Measurements from ENCODE around the gene ALB.

The ALB gene

GRCh38 chr4:73401412-73401811 lies 2.7 kb upstream of the ALB start:
- no peak overlapping the region for H3K9ac ChIP-seq (ENCODE audit: low read length)
- no peak for TF ChIP-seq CTCF (IDR thresholded peaks at IDR 0.05; ENCODE audit: low read length)
- no peak for TF ChIP-seq EZH2 (IDR thresholded peaks at IDR 0.05; ENCODE audit: borderline replicate concordance, low read length)
- no peaks in the 10 kb centered on the region for H3F3A ChIP-seq (ENCODE audit: insufficient read depth, low read length)
- H3K79me2 ChIP-seq (ENCODE audit: insufficient read depth, low read length): no peaks in the 10 kb centered on the region
- no peaks in the 10 kb centered on the region for H3K4me1 ChIP-seq (ENCODE audit: insufficient read depth, low read length, severe bottlenecking)
- H4K20me1 ChIP-seq (ENCODE audit: insufficient read depth, low read length): no peaks in the 10 kb centered on the region
- no peaks in the 10 kb centered on the region for H3K9me3 ChIP-seq (ENCODE audit: low read length)
- H2AFZ ChIP-seq (ENCODE audit: low read length): no peak overlapping the region
- no peaks in the 10 kb centered on the region for H3K36me3 ChIP-seq (ENCODE audit: insufficient read depth, low read length)
- H3K9me2 ChIP-seq (ENCODE audit: low read depth, low read length): no peaks in the 10 kb centered on the region
- no peak overlapping the region for H3K4me2 ChIP-seq (ENCODE audit: low read length)
- H3K4me3 ChIP-seq (ENCODE audit: low read depth, low read length, poor library complexity, severe bottlenecking): no peak overlapping the region
- H3K27me3 ChIP-seq (ENCODE audit: insufficient read depth, low read length): no peaks in the 10 kb centered on the region
- no peak overlapping the region for H3K27ac ChIP-seq (ENCODE audit: low read depth, low read length, poor library complexity, severe bottlenecking)

DNA sequence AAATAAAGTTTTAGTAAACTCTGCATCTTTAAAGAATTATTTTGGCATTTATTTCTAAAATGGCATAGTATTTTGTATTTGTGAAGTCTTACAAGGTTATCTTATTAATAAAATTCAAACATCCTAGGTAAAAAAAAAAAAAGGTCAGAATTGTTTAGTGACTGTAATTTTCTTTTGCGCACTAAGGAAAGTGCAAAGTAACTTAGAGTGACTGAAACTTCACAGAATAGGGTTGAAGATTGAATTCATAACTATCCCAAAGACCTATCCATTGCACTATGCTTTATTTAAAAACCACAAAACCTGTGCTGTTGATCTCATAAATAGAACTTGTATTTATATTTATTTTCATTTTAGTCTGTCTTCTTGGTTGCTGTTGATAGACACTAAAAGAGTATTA lies 370 bp downstream of the ALB start:
- H3K4me1 ChIP-seq (ENCODE audit: insufficient read depth, low read length, severe bottlenecking): no peaks in the 10 kb centered on the region
- H3F3A ChIP-seq (ENCODE audit: insufficient read depth, low read length): no peaks in the 10 kb centered on the region
- no peaks in the 10 kb centered on the region for H3K36me3 ChIP-seq (ENCODE audit: insufficient read depth, low read length)
- H3K27me3 ChIP-seq (ENCODE audit: insufficient read depth, low read length): no peaks in the 10 kb centered on the region
- H3K4me3 ChIP-seq (ENCODE audit: low read depth, low read length, poor library complexity, severe bottlenecking): no peak overlapping the region
- H3K9ac ChIP-seq (ENCODE audit: low read length): no peak overlapping the region
- no peaks in the 10 kb centered on the region for H3K9me3 ChIP-seq (ENCODE audit: low read length)
- no peak overlapping the region for H3K27ac ChIP-seq (ENCODE audit: low read depth, low read length, poor library complexity, severe bottlenecking)
- TF ChIP-seq CTCF (IDR thresholded peaks at IDR 0.05; ENCODE audit: low read length): no peak
- no peak for TF ChIP-seq EZH2 (IDR thresholded peaks at IDR 0.05; ENCODE audit: borderline replicate concordance, low read length)
- H3K9me2 ChIP-seq (ENCODE audit: low read depth, low read length): no peaks in the 10 kb centered on the region
- no peaks in the 10 kb centered on the region for H3K79me2 ChIP-seq (ENCODE audit: insufficient read depth, low read length)
- H2AFZ ChIP-seq (ENCODE audit: low read length): no peak overlapping the region
- H4K20me1 ChIP-seq (ENCODE audit: insufficient read depth, low read length): no peaks in the 10 kb centered on the region
- H3K4me2 ChIP-seq (ENCODE audit: low read length): no peak overlapping the region

GRCh38 chr4:73405138-73405537 lies 1.1 kb downstream of the ALB start:
- TF ChIP-seq CTCF (IDR thresholded peaks at IDR 0.05; ENCODE audit: low read length): no peak
- no peak for TF ChIP-seq EZH2 (IDR thresholded peaks at IDR 0.05; ENCODE audit: borderline replicate concordance, low read length)
- Histone ChIP-seq H3K9me3 (ENCODE audit: low read length) (no peaks in the 10 kb centered on the region), H3F3A (ENCODE audit: insufficient read depth, low read length) (no peaks in the 10 kb centered on the region), H3K79me2 (ENCODE audit: insufficient read depth, low read length) (no peaks in the 10 kb centered on the region), H3K4me1 (ENCODE audit: insufficient read depth, low read length, severe bottlenecking) (no peaks in the 10 kb centered on the region), H3K27ac (ENCODE audit: low read depth, low read length, poor library complexity, severe bottlenecking) (no peak overlapping the region), H3K4me2 (ENCODE audit: low read length) (no peak overlapping the region), H3K9me2 (ENCODE audit: low read depth, low read length) (no peaks in the 10 kb centered on the region), H3K9ac (ENCODE audit: low read length) (no peak overlapping the region), H3K27me3 (ENCODE audit: insufficient read depth, low read length) (no peaks in the 10 kb centered on the region), H2AFZ (ENCODE audit: low read length) (no peak overlapping the region), H3K4me3 (ENCODE audit: low read depth, low read length, poor library complexity, severe bottlenecking) (no peak overlapping the region), H3K36me3 (ENCODE audit: insufficient read depth, low read length) (no peaks in the 10 kb centered on the region), H4K20me1 (ENCODE audit: insufficient read depth, low read length) (no peaks in the 10 kb centered on the region)
